Measurements from ENCODE around the gene NRN1. TPM values are rescaled to one million over a fixed set of nuclear protein-coding genes. Genes with fewer than 3 reads are reported as not detected.

Gene NRN1
- total RNA-seq, 1 donor from 2014 or later = 0.82 TPM

DNA sequence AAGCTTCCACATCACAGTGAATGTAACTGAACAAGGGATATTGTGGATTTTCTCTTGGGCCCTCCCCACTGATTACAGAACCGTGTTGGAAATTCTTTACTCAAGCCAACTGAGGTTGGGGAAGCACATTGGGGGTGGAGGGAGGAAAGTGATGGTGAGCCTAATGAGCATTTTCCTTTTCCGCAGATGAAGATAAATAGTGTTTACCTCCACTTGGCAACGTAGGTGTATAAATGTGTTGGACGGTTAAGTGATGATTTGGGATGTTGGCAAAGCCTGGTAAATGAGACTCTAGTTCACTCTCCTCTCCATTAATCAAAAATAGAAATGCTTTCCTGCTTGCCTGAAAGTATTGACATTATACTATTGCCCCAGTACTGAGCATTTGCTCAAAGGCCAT lies 27.1 kb upstream of the NRN1 start:
- H3K9me3 Mint-ChIP-seq (ENCODE audit: unreplicated experiment) = no peaks in the 10 kb centered on the region
- Histone ChIP-seq H4K20me1 (ENCODE audit: insufficient read depth, low read length) (no peaks in the 10 kb centered on the region), H3K79me2 (ENCODE audit: insufficient read depth, low read length) (no peaks in the 10 kb centered on the region), H3K4me2 (ENCODE audit: low read length) (no peak overlapping the region), H3K36me3 (ENCODE audit: insufficient read depth, low read length) (no peaks in the 10 kb centered on the region), H3K4me1 (ENCODE audit: insufficient read depth, low read length) (no peaks in the 10 kb centered on the region), H3K9me3 (ENCODE audit: insufficient read depth, low read depth, low read length) (no peaks in the 10 kb centered on the region), H3K4me3 (ENCODE audit: insufficient read depth, low read depth, low read length) (no peak overlapping the region), H3K9ac (ENCODE audit: low read length) (no peak overlapping the region), H3K27me3 (ENCODE audit: insufficient read depth, low read length) (no peaks in the 10 kb centered on the region), H3K27ac (ENCODE audit: low read depth, low read length) (no peak overlapping the region), H2AFZ (ENCODE audit: low read depth, low read length) (no peak overlapping the region)
- peaks cover 19% of the 10 kb centered on the region for H3K27me3 Mint-ChIP-seq (ENCODE audit: low read depth, unreplicated experiment)
- FAIRE-seq (no peak), DNase-seq (ENCODE audit: low read depth) (no peak)
- no peaks in the 10 kb centered on the region for H3K36me3 Mint-ChIP-seq (ENCODE audit: low read depth, unreplicated experiment)
- no peak overlapping the region for H3K4me3 Mint-ChIP-seq (ENCODE audit: unreplicated experiment)
- TF ChIP-seq EZH2 (IDR thresholded peaks at IDR 0.05; ENCODE audit: insufficient read depth, low read length) = no peak
- TF ChIP-seq, protein P1, sequence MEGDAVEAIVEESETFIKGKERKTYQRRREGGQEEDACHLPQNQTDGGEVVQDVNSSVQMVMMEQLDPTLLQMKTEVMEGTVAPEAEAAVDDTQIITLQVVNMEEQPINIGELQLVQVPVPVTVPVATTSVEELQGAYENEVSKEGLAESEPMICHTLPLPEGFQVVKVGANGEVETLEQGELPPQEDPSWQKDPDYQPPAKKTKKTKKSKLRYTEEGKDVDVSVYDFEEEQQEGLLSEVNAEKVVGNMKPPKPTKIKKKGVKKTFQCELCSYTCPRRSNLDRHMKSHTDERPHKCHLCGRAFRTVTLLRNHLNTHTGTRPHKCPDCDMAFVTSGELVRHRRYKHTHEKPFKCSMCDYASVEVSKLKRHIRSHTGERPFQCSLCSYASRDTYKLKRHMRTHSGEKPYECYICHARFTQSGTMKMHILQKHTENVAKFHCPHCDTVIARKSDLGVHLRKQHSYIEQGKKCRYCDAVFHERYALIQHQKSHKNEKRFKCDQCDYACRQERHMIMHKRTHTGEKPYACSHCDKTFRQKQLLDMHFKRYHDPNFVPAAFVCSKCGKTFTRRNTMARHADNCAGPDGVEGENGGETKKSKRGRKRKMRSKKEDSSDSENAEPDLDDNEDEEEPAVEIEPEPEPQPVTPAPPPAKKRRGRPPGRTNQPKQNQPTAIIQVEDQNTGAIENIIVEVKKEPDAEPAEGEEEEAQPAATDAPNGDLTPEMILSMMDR (IDR thresholded peaks at IDR 0.05; ENCODE audit: insufficient read depth, low read depth, low read length) = no peak
- H3K27ac Mint-ChIP-seq (ENCODE audit: unreplicated experiment) = no peak overlapping the region
- H3K4me1 Mint-ChIP-seq (ENCODE audit: low read depth, unreplicated experiment) = no peaks in the 10 kb centered on the region

DNA sequence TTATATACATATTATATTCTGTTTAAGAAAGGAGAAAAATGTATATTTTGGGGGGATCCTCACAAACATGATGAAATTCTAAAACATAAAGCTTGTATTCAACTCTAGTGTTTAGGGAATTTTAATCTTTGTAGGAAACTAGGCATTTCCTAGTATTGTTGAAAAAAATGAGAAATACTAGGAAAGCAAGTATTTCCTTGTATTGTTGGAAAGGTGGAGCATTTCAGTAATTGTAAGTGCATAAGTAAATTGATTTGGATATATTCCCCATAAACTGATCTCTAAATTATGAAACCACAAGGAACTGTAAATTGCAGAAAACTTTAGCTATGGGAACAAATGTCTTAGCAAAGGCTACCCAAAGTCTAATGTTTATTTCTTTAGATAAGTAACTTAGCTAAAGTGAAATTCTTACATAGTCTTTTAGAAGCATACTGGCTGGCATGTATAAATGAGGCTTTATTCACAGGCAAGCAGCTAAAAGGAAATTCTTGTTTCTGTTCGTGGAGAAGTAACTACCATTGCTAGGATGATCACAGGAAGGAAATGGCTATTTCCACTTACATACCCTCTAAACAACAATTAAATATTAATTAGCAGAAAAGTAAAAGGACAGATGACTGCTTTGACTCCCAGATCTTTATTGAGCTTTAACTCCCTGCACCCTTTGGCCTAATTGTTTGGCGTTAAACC lies 19.9 kb upstream of the NRN1 start:
- H3K27me3 Mint-ChIP-seq (ENCODE audit: low read depth, unreplicated experiment) = peaks cover 23% of the 10 kb centered on the region
- H3K9me3 Mint-ChIP-seq (ENCODE audit: unreplicated experiment) = no peaks in the 10 kb centered on the region
- Histone ChIP-seq H3K36me3 (ENCODE audit: insufficient read depth, low read length) (no peaks in the 10 kb centered on the region), H3K9me3 (ENCODE audit: insufficient read depth, low read depth, low read length) (no peaks in the 10 kb centered on the region), H3K27ac (ENCODE audit: low read depth, low read length) (no peak overlapping the region), H3K4me1 (ENCODE audit: insufficient read depth, low read length) (no peaks in the 10 kb centered on the region), H3K4me3 (ENCODE audit: insufficient read depth, low read depth, low read length) (no peak overlapping the region), H2AFZ (ENCODE audit: low read depth, low read length) (no peak overlapping the region), H4K20me1 (ENCODE audit: insufficient read depth, low read length) (no peaks in the 10 kb centered on the region), H3K27me3 (ENCODE audit: insufficient read depth, low read length) (no peaks in the 10 kb centered on the region), H3K4me2 (ENCODE audit: low read length) (no peak overlapping the region), H3K79me2 (ENCODE audit: insufficient read depth, low read length) (no peaks in the 10 kb centered on the region), H3K9ac (ENCODE audit: low read length) (no peak overlapping the region)
- no peak overlapping the region for H3K27ac Mint-ChIP-seq (ENCODE audit: unreplicated experiment)
- H3K4me1 Mint-ChIP-seq (ENCODE audit: low read depth, unreplicated experiment) = no peaks in the 10 kb centered on the region
- DNase-seq (ENCODE audit: low read depth) (no peak), FAIRE-seq (no peak)
- no peaks in the 10 kb centered on the region for H3K36me3 Mint-ChIP-seq (ENCODE audit: low read depth, unreplicated experiment)
- H3K4me3 Mint-ChIP-seq (ENCODE audit: unreplicated experiment) = no peak overlapping the region
- no peak for TF ChIP-seq EZH2 (IDR thresholded peaks at IDR 0.05; ENCODE audit: insufficient read depth, low read length)
- TF ChIP-seq, protein P1 (IDR thresholded peaks at IDR 0.05; ENCODE audit: insufficient read depth, low read depth, low read length) = no peak

DNA sequence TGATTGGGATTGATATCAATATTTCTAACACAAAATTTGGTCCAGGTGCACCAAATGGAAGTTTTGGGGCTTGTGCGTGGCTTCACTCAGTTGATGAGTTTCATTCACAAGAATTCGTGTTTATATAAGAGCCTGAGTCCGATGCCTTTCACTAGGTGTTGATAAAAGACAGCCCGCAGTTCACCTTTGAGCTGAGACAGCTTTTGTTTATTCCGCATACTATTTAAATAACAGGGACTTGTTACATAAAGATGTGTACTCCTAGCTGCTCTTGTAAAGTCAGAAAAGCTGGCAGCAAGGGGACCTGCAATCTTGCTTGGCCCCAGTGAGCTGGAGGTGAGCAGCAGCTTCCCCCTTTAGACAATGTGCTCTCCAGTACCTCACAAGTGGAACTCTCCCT lies 19.0 kb upstream of the NRN1 start:
- Histone ChIP-seq H3K79me2 (ENCODE audit: insufficient read depth, low read length) (no peaks in the 10 kb centered on the region), H3K4me3 (ENCODE audit: insufficient read depth, low read depth, low read length) (no peak overlapping the region), H3K9me3 (ENCODE audit: insufficient read depth, low read depth, low read length) (no peaks in the 10 kb centered on the region), H3K27ac (ENCODE audit: low read depth, low read length) (no peak overlapping the region), H3K36me3 (ENCODE audit: insufficient read depth, low read length) (no peaks in the 10 kb centered on the region), H3K4me1 (ENCODE audit: insufficient read depth, low read length) (no peaks in the 10 kb centered on the region), H3K9ac (ENCODE audit: low read length) (no peak overlapping the region), H2AFZ (ENCODE audit: low read depth, low read length) (no peak overlapping the region), H3K27me3 (ENCODE audit: insufficient read depth, low read length) (no peaks in the 10 kb centered on the region), H4K20me1 (ENCODE audit: insufficient read depth, low read length) (no peaks in the 10 kb centered on the region), H3K4me2 (ENCODE audit: low read length) (no peak overlapping the region)
- Mint-ChIP-seq H3K27me3 (ENCODE audit: low read depth, unreplicated experiment) (peaks cover 24% of the 10 kb centered on the region), H3K27ac (ENCODE audit: unreplicated experiment) (no peak overlapping the region), H3K9me3 (ENCODE audit: unreplicated experiment) (no peaks in the 10 kb centered on the region), H3K4me3 (ENCODE audit: unreplicated experiment) (no peak overlapping the region), H3K36me3 (ENCODE audit: low read depth, unreplicated experiment) (no peaks in the 10 kb centered on the region), H3K4me1 (ENCODE audit: low read depth, unreplicated experiment) (no peaks in the 10 kb centered on the region)
- TF ChIP-seq, protein P1 (IDR thresholded peaks at IDR 0.05; ENCODE audit: insufficient read depth, low read depth, low read length) = no peak
- no peak for TF ChIP-seq EZH2 (IDR thresholded peaks at IDR 0.05; ENCODE audit: insufficient read depth, low read length)
- no peak for FAIRE-seq
- DNase-seq (ENCODE audit: low read depth) = no peak
